HEK293T (cell line): ENCODE results near the gene IL1RAP.
A peak's percentile ranks its signal among the peaks of the same experiment; 100 is the strongest.

Experiments
- CTCF ChIA-PET: fragments of 350-600 bp; formaldehyde crosslinking; extraction: SDS; loops from one replicate; lab custom pipeline; 2021; ENCODE audit warnings: antibody characterized with exemption, inconsistent platforms; lab: Yijun Ruan, JAX
- POLR2A ChIA-PET: fragments of 350-600 bp; formaldehyde crosslinking; extraction: SDS; loops from one replicate; lab custom pipeline; 2020; ENCODE audit warnings: antibody characterized with exemption, inconsistent platforms; lab: Yijun Ruan, JAX
- DNase-seq: peaks from one replicate; pipeline ENCODE4 v3.0.0; 2012; ENCODE audit warnings: mixed read lengths; ENCODE audit errors: extremely low spot score
- ARNT ChIP-seq: fragments of 450-650 bp; IDR thresholded peaks from 2 replicates; pipeline ENCODE4 v1.6.1; 2017; ENCODE audit warnings: mild to moderate bottlenecking
- BHLHE40 ChIP-seq: fragments of 450-650 bp; IDR thresholded peaks from 2 replicates; pipeline ENCODE4 v1.6.1; 2016; ENCODE audit warnings: mild to moderate bottlenecking, moderate library complexity, borderline replicate concordance
- CTBP1 ChIP-seq: fragments of 450-650 bp; IDR thresholded peaks from 2 replicates; pipeline ENCODE4 v1.6.1; 2016; ENCODE audit warnings: borderline replicate concordance
- ELF4 ChIP-seq: fragments of 450-650 bp; IDR thresholded peaks from 2 replicates; pipeline ENCODE4 v1.6.1; 2017; ENCODE audit warnings: antibody characterized with exemption
- FOXA1 ChIP-seq: fragments of 450-650 bp; IDR thresholded peaks from 2 replicates; pipeline ENCODE4 v1.6.1; 2016; ENCODE audit warnings: mild to moderate bottlenecking
- FOXK2 ChIP-seq: fragments of 450-650 bp; IDR thresholded peaks from 2 replicates; pipeline ENCODE4 v1.6.1; 2016; ENCODE audit warnings: mild to moderate bottlenecking
- FOXM1 ChIP-seq: fragments of 450-650 bp; IDR thresholded peaks from 2 replicates; pipeline ENCODE4 v1.6.1; 2017; ENCODE audit warnings: mild to moderate bottlenecking, borderline replicate concordance
- HDGF ChIP-seq: fragments of 450-650 bp; IDR thresholded peaks from 2 replicates; pipeline ENCODE4 v1.6.1; 2017; ENCODE audit warnings: antibody characterized with exemption, borderline replicate concordance
- L3MBTL2 ChIP-seq: fragments of 450-650 bp; conservative IDR thresholded peaks from 2 replicates; pipeline ENCODE4 v1.6.1; 2016; ENCODE audit warnings: mild to moderate bottlenecking
- LEF1 ChIP-seq: fragments of 450-650 bp; IDR thresholded peaks from 2 replicates; pipeline ENCODE4 v1.6.1; 2017; ENCODE audit warnings: mild to moderate bottlenecking, borderline replicate concordance
- NFRKB ChIP-seq: fragments of 450-650 bp; IDR thresholded peaks from 2 replicates; pipeline ENCODE4 v1.6.1; 2016; ENCODE audit warnings: mild to moderate bottlenecking, moderate library complexity
- SP1 ChIP-seq: fragments of 450-650 bp; IDR thresholded peaks from 2 replicates; pipeline ENCODE4 v1.6.1; 2017
- SUZ12 ChIP-seq: fragments of 450-650 bp; IDR thresholded peaks from 2 replicates; pipeline ENCODE4 v1.6.1; 2016; ENCODE audit warnings: mild to moderate bottlenecking
- TARDBP ChIP-seq: fragments of 450-650 bp; IDR thresholded peaks from 2 replicates; pipeline ENCODE4 v1.6.1; 2016
- ZNF384 ChIP-seq: fragments of 450-650 bp; IDR thresholded peaks from 2 replicates; pipeline ENCODE4 v1.6.1; 2016
- TF ChIP-seq, protein P1 (sequence below): fragments of 450-650 bp; IDR thresholded peaks from 2 replicates; pipeline ENCODE4 v1.6.1; 2016

The IL1RAP gene

DNA sequence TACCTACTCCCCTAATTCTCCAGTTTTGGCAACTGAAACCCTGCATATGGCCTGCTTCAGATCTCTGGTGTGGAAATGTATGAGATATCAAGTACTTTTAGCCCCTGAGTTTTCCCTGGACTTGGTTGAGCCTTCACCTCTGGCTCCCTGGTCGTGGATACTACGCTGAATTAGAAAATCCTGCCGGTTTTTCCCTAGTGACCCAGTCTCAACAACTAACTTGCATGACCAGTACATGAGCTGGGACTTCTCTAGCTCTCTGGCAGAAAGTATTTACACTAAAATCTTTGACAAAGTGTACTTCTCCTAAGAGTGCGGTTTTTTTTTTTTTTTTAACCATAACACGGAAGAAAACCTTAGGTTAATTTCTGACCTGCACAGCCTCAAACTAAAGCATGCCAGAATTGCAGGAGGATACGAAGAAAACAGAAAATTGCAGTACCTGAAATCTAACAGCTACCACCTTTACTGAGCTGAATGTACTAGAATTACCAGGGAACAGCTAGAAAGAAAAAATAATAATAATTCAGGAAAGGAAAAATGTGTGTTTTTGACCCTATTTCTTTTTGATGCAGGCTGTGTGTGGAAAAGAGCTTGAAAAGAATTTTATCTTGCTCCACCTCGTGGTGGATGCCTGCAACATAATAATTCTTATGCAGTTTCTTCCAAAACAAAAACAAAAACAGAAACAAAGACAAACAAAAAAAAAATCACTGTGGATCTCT is 183.1 kb downstream of the IL1RAP start:
- ChIA-PET CTCF (interaction anchor here (0.5 to 1.4 kb wide), 7 partner anchors 42 to 735 kb away, joined by 3 to 5 read pairs (median 4); no protein-coding TSS in a partner anchor), POLR2A (no interaction called here)
- DNase-seq: no peak
- TF ChIP-seq SP1 (no peak), FOXA1 (no peak), LEF1 (no peak), HDGF (no peak), TARDBP (no peak), NFRKB (no peak), L3MBTL2 (no peak), FOXM1 (no peak), CTBP1 (no peak), ELF4 (no peak), FOXK2 (no peak), BHLHE40 (no peak), ZNF384 (no peak), ARNT (no peak)
- TF ChIP-seq, protein P1, sequence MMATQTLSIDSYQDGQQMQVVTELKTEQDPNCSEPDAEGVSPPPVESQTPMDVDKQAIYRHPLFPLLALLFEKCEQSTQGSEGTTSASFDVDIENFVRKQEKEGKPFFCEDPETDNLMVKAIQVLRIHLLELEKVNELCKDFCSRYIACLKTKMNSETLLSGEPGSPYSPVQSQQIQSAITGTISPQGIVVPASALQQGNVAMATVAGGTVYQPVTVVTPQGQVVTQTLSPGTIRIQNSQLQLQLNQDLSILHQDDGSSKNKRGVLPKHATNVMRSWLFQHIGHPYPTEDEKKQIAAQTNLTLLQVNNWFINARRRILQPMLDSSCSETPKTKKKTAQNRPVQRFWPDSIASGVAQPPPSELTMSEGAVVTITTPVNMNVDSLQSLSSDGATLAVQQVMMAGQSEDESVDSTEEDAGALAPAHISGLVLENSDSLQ: no peak

DNA sequence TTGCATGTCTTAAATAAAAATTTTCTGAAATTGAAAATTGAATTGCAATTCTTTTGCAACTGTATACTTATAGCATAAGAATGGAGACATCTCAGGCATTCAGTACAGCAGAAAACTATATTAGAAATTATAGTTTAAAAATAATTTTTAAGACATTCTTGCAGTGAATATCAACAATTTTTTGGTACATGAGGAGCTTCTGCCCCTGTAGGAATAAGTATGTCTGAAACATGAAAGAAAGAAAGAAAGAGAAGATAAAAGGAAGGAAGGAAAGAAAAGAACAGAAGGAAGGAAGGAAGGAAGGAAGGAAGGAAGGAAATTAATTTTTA is 183.6 kb downstream of the IL1RAP start:
- ChIA-PET POLR2A (no interaction called here), CTCF (interaction anchor here (0.5 to 1.4 kb wide), 7 partner anchors 42 to 736 kb away, joined by 3 to 5 read pairs (median 4); no protein-coding TSS in a partner anchor)
- no peak for DNase-seq
- no peak for TF ChIP-seq NFRKB

DNA sequence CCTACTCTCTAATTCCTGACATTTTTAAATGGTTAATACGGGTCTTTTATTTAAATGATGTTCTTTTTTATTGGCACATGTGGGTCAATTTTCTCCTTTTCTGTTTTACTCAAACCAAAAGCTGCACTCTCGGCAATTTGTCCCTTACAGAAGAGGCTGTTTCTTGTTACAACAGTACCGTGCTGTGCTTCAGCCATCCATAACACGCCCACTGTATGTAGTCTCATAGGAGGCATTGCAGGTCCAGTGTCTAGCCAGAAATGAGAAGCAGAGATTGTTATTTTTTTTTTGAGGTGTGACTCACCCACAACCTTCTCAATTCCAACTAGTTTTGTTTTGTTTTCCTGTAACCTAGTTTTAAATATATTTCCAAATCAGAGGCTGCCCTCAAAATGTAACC is 184.0 kb downstream of the IL1RAP start:
- ChIA-PET CTCF (interaction anchor here (1.4 kb wide), 1 partner anchor 736 kb away, joined by 5 read pairs; no protein-coding TSS in a partner anchor), POLR2A (no interaction called here)
- no peak for DNase-seq
- no peak for TF ChIP-seq NFRKB
- TF ChIP-seq SUZ12: no peak
- TF ChIP-seq FOXK2: no peak
- TF ChIP-seq CTBP1: no peak
- TF ChIP-seq FOXA1: no peak
- TF ChIP-seq L3MBTL2: no peak
- no peak for TF ChIP-seq HDGF
- no peak for TF ChIP-seq LEF1
- TF ChIP-seq, protein P1: no peak
- no peak for TF ChIP-seq BHLHE40
- TF ChIP-seq ZNF384: no peak
- TF ChIP-seq SP1: no peak
- TF ChIP-seq FOXM1: no peak
- TF ChIP-seq ARNT: no peak
- no peak for TF ChIP-seq ELF4
- no peak for TF ChIP-seq TARDBP

DNA sequence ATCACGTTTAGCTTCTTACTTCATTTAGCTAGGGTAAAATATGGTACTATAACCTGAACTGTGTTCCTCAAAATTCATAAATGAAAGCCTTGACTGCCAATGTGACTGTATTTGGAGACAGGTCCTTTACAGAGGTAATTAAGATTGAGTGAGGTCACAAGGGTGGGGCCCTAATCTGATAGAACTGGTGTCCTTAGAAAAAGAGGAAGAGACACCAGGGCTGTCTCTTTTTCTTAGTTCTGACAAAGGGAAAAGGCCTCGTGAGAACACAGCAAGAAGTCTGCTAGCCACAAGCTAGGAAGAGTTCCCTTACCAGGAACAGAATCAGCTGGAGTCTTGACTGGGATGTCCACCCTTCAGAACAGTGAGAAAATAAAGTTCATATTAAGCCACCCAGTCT is 185.9 kb downstream of the IL1RAP start:
- POLR2A ChIA-PET: no interaction called here
- CTCF ChIA-PET: interaction anchor here (0.6 kb wide), 1 partner anchor 741 kb away, joined by 5 read pairs; no protein-coding TSS in a partner anchor
- no peak for TF ChIP-seq LEF1
- no peak for TF ChIP-seq FOXK2
- no peak for TF ChIP-seq HDGF
- no peak for TF ChIP-seq FOXM1
- no peak for TF ChIP-seq SP1
- no peak for TF ChIP-seq BHLHE40
- TF ChIP-seq TARDBP: no peak
- no peak for TF ChIP-seq FOXA1
- TF ChIP-seq CTBP1: no peak
- TF ChIP-seq SUZ12: no peak
- no peak for TF ChIP-seq ELF4
- DNase-seq: no peak

DNA sequence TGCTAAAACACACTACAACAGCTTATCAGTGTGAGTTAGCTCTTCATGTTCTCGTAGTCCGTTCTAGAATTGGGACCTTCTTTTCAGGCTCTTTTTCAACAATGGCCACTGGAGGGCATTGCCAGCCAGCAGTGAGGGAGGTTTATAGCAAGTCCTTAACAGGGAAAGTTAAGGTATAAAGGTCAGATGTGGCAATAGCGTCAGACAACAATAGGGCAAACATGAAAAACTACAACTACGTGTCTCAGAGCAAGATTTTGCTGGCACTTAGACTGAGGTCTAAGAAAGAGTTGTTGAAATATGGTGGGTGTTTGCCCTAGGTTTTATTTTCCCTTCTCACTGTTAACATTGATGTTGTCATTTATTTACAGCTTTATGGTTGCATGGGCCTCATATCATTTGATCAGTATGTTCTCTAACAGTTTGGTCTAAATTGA is 187.2 kb downstream of the IL1RAP start:
- ChIA-PET POLR2A (no interaction called here), CTCF (interaction anchor here (0.5 to 0.6 kb wide), 4 partner anchors 8 to 186 kb away, joined by 3 read pairs; no protein-coding TSS in a partner anchor)
- DNase-seq: peak; percentile 19
- no peak for TF ChIP-seq NFRKB
- TF ChIP-seq ZNF384: no peak
- TF ChIP-seq L3MBTL2: no peak
- no peak for TF ChIP-seq HDGF
- no peak for TF ChIP-seq CTBP1
- TF ChIP-seq FOXK2: no peak
- TF ChIP-seq ARNT: no peak
- TF ChIP-seq SUZ12: no peak
- TF ChIP-seq BHLHE40: no peak
- TF ChIP-seq TARDBP: no peak
- TF ChIP-seq FOXA1: no peak
- TF ChIP-seq SP1: no peak
- no peak for TF ChIP-seq ELF4
- no peak for TF ChIP-seq FOXM1
- TF ChIP-seq, protein P1: no peak
- no peak for TF ChIP-seq LEF1

DNA sequence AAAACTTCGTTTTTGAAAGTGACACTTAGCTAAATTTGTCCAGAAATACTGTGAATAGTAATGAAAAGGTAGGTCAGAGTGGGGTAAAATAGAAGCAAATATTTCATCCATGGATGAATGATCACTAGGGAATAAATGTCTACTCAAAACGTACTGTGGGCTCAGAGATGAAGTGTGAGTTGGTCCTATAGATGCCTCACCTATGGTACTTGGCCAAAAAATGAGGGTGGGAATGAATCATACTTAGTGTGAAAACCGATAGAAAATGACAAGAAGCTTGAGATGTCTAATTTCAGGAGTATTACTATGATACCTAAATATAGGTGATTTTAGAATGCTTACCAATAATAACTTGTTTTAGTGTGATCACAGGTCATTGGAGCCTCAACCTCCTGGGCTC is 192.7 kb downstream of the IL1RAP start:
- TF ChIP-seq ZNF384: no peak
- TF ChIP-seq NFRKB: no peak
- TF ChIP-seq L3MBTL2: no peak
- TF ChIP-seq HDGF: no peak
- no peak for TF ChIP-seq ARNT
- no peak for TF ChIP-seq SUZ12
- no peak for TF ChIP-seq BHLHE40
- no peak for TF ChIP-seq FOXK2
- no peak for TF ChIP-seq FOXA1
- TF ChIP-seq FOXM1: no peak
- TF ChIP-seq, protein P1: no peak
- TF ChIP-seq CTBP1: no peak
- no peak for TF ChIP-seq TARDBP
- TF ChIP-seq LEF1: no peak
- no peak for TF ChIP-seq SP1
- no peak for TF ChIP-seq ELF4
- ChIA-PET CTCF (no interaction called here), POLR2A (no interaction called here)
- no peak for DNase-seq
